GM18867 (cell line): ENCODE data around the gene MXI1.
"Not testable (repeated sequence)": the region's sequence is repeated elsewhere in the genome, so short reads cannot be mapped to it uniquely, and the experiment has no call there.

ENCODE experiments used
- ATAC-seq: cut with Tn5 transposase; IDR thresholded peaks from one replicate; pipeline ENCODE4 v1.9.1; 2021; ENCODE audit warnings: mild to moderate bottlenecking, moderate library complexity; ENCODE audit not compliant: unreplicated experiment

MXI1 gene

GRCh38 chr10:110311357-110311949 lies 104.0 kb downstream of the MXI1 start:
- ATAC-seq = peak; percentile 69

GRCh38 chr10:110312206-110312605 lies 104.8 kb downstream of the MXI1 start:
- no peak for ATAC-seq

DNA sequence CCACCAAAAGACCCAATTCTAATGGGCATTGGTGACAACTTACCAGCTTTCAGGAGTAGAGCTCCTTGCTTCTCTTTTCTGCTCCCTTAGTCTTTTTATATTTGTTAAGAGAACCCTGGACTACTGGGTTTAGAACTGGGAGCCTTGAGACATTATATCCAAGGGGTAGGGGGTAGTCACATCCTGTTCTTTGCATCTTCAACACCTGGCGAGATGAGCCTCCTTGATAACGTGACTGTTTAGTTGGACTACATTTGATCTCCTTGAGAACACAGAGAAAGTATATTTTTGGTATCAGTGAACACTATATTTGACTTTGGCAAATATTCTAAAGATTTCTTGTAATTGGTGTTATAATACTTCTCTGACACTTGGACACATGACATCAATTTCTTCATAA lies 106.3 kb downstream of the MXI1 start:
- ATAC-seq = no peak

- ATAC-seq = peak; percentile 78
These were observed 110.8 kb downstream of the MXI1 start for GRCh38 chr10:110317866-110318850.

GRCh38 chr10:110321869-110322620 lies 114.6 kb downstream of the MXI1 start:
- no peak for ATAC-seq

DNA sequence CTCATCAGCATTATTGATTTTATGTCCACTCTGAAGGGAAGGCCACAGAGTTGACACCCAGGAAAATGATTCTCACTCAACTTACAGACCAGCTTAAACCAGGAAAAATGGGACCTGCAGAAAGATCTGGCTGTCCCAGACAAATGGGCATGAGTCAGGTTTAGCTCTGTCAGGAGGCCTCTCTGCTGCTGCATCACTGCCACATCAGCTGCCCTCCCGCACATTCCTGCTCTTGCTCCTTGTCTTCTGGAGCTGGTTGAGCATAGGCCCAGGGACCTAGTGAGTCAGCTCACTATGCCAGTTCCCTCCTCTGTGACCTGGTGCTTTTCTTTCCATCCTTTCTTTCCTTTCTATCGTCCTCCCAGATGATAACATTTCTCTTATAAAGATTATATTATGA lies 116.1 kb downstream of the MXI1 start:
- ATAC-seq = no peak

GRCh38 chr10:110324201-110324804 lies 116.9 kb downstream of the MXI1 start:
- ATAC-seq = peak; percentile 68

GRCh38 chr10:110324805-110325280 lies 117.4 kb downstream of the MXI1 start:
- ATAC-seq = peak; percentile 47

DNA sequence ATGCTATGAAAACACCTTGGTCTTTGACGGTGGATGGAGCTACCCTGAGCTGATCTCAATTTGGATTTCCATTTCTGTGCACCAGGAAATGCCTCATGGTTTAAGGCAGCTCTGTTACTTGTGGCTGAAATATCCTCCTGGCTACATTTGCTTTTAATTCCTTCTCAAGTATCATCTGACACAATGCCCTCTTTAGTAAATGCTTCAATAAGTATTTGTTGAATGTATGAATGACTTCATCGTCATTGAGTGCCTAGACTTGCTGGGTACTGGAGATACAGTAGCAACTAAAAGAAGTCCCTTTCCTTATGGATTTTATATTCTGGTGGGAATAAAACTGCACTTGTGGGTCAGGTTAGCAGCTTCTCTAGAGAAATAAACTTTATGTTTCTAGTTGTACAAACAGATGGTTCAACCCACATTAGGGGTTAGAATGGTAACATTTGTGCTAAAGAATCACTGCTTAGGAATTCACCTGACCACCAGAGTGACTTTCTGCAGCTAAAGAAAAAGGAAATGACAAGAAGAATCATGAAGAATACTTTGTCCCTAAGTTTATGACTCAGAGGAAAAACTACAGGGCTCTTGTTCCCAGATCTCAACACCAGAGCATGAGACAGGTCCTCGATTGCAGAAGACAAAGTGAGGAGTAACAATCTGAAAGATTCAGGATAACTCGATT lies 119.1 kb downstream of the MXI1 start:
- no peak for ATAC-seq

DNA sequence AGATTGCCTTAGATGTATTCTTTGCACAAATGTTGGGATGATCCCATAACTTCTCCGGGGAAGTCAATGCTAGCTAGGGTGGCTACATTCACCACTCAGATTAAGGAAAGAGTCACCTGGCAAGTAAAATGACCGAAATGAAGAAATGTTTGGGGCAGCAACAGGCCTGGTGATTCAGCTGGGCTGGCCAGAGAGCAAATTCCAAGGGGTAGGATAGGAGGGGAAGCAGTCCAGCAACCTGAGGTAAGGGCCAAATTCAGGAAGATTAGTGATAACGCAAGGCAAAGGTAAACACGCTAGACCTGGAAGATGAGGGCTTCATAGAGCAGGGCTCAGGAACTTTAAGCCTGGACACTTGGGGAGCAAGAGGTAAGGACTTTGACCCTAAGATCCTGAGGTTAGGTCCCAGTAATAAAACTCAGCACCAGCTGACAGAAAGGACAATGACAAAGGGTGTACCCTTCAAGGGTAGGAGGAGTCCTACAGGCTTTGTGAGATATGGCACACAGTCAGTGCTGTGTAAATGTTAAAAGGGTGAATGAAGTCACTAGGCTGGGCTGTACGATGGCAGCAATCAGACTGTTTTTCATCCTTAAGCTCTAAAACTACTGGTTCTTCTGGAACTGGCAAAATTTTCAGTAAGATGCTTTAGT lies 120.0 kb downstream of the MXI1 start:
- ATAC-seq = no peak

- no peak for ATAC-seq
These were observed 123.3 kb downstream of the MXI1 start for GRCh38 chr10:110330675-110331074.

DNA sequence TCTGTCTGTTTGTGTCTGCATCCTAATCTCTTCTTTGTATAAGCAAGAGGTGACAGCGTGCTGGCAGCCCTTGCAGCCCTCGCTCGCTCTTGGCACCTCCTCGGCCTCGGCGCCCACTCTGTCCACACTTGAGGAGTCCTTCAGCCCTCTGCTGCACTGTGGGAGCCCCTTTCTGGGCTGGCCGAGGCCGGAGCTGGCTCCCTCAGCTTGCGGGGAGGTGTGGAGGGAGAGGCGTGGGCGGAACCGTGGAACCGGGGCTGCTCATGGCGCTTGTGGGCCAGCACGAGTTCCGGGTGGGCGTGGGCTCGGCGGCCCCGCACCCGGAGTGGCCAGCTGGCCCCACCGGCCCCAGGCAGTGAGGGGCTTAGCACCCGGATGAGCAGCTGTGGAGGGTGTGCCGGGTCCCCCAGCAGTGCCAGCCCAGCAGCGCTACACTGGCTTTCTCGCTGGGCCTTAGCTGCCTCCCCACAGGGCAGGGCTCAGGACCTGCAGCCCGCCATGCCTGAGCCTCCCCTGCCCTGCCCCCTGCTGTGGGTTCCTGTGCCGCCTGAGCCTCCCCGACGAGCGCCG lies 123.9 kb downstream of the MXI1 start:
- not testable (repeated sequence) for ATAC-seq

GRCh38 chr10:110334061-110334656 lies 126.8 kb downstream of the MXI1 start:
- ATAC-seq = no peak

DNA sequence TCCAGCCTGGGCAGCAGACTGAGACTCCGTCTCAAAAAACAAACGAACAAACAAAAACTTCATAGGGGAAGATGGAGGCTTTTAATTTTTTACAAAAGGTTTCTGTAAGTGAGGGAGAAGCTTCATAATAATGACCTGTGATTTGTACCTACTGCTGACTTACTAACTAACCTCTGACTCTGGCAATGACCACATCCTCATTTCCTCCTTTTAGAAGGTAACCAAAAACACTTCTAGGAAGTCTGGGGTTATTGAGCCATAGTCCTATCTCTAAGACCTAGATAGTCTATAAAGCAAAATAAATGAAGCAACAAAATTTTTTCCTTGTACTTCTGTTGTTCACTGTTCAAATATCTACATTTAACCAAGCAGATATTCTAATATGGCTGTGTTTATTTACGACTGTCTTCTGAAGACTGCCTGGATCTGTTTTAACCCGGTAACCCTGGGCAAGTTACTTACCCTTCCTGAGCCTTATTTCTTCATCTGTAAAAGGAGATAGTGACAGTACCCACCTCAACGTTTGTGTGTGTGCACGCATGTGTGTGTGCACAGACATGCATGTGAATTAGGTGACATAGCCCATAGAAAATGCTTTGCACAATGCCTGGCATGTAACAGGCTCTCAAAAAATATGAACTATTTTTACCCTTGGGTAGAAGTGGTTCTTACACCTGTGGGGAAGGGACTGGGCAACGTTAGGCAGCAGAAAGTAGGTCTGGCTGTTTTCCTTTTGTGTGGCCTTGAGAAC lies 128.1 kb downstream of the MXI1 start:
- no peak for ATAC-seq

DNA sequence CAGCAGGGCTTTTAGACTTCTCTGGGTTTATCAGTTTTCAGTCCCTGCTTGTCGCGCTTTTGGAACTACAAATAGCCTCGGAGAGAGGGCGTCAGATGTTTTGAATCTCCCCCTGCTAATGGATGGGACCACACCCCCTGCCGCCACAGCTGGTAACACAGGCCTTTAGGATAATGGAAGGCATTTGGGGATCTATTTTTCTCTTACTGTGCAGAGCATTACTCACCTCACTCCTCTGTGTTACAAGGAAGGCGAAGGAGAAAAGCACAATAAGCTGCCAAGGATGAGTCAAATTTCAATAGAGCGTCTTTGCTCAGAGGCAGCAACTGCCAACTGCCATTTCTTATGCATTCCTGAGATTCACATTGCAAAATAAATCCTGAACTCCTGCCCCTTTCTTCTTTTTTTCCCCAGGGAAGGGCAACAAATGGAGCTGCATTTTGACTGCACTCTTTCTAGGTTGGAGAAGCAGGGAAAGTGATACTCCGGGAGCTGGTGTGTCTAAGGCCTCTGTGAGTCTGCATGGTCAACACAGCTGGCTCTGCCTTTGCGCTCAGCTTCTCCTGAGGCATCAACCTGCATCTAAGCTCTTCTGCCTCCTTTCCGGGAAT lies 128.8 kb downstream of the MXI1 start:
- no peak for ATAC-seq
